H9 (cell line): ENCODE results near the gene DIPK1C. TPM values are rescaled to one million over a fixed set of nuclear protein-coding genes. Genes with fewer than 3 reads are reported as not detected.

Experiments used
- DNase-seq: peaks from one replicate; pipeline ENCODE4 v3.0.0-alpha.2; 2017
- H2AFZ ChIP-seq: one replicate; pipeline ENCODE4 v1.6.1; 2013; ENCODE audit warnings: mild to moderate bottlenecking, low read length, control low read depth, moderate library complexity
- H2AK5ac ChIP-seq: 2 replicates; pipeline ENCODE4 v1.6.1; 2013; ENCODE audit warnings: low read length, control low read depth, mixed read lengths; ENCODE audit not compliant: insufficient read length
- H2BK120ac ChIP-seq: one replicate; pipeline ENCODE4 v1.6.1; 2013; ENCODE audit warnings: low read depth, mild to moderate bottlenecking, low read length, control low read depth, inconsistent platforms; ENCODE audit not compliant: poor library complexity, severe bottlenecking
- H2BK12ac ChIP-seq: 2 replicates; pipeline ENCODE4 v1.6.1; 2013; ENCODE audit warnings: low read length, control low read depth, mixed read lengths, low read depth; ENCODE audit not compliant: insufficient read length
- H2BK15ac ChIP-seq: 2 replicates; pipeline ENCODE4 v1.6.1; 2013; ENCODE audit warnings: low read depth, low read length, control low read depth
- H2BK20ac ChIP-seq: one replicate; pipeline ENCODE4 v1.6.1; 2013; ENCODE audit warnings: low read depth, mild to moderate bottlenecking, low read length, control low read depth, inconsistent platforms; ENCODE audit not compliant: poor library complexity, severe bottlenecking
- H2BK5ac ChIP-seq: 2 replicates; pipeline ENCODE4 v1.6.1; 2013; ENCODE audit warnings: low read length, control low read depth, mixed read lengths; ENCODE audit not compliant: insufficient read length
- H3K14ac ChIP-seq: 2 replicates; pipeline ENCODE4 v1.6.1; 2013; ENCODE audit warnings: low read length, control low read depth; ENCODE audit not compliant: insufficient read depth
- H3K18ac ChIP-seq: 2 replicates; pipeline ENCODE4 v1.6.1; 2013; ENCODE audit warnings: low read depth, mild to moderate bottlenecking, mixed read lengths, low read length, control low read depth; ENCODE audit not compliant: insufficient read length
- H3K23ac ChIP-seq: 2 replicates; pipeline ENCODE4 v1.6.1; 2013; ENCODE audit warnings: low read length, control low read depth, mixed read lengths, low read depth; ENCODE audit not compliant: insufficient read length
- H3K23me2 ChIP-seq: 2 replicates; pipeline ENCODE4 v1.6.1; 2013; ENCODE audit warnings: low read depth, mild to moderate bottlenecking, mixed read lengths, low read length, control low read depth; ENCODE audit not compliant: insufficient read length, poor library complexity, severe bottlenecking
- H3K27ac ChIP-seq: 2 replicates; pipeline ENCODE4 v1.5.1; 2013; ENCODE audit warnings: low read length, control low read depth, mixed read lengths, low read depth; ENCODE audit not compliant: insufficient read length
- H3K27me3 ChIP-seq: 2 replicates; pipeline ENCODE4 v1.6.1; 2013; ENCODE audit warnings: low read length, control low read depth, inconsistent platforms; ENCODE audit not compliant: insufficient read depth
- H3K4ac ChIP-seq: 2 replicates; pipeline ENCODE4 v1.6.1; 2013; ENCODE audit warnings: low read depth, mild to moderate bottlenecking, control low read depth, inconsistent platforms, low read length, moderate library complexity
- H3K4me1 ChIP-seq: 2 replicates; pipeline ENCODE4 v1.6.1; 2013; ENCODE audit warnings: low read length, control low read depth, inconsistent platforms; ENCODE audit not compliant: insufficient read depth
- H3K4me2 ChIP-seq: 2 replicates; pipeline ENCODE4 v1.6.1; 2013; ENCODE audit warnings: low read length, control low read depth, mixed read lengths; ENCODE audit not compliant: insufficient read length, insufficient read depth
- H3K56ac ChIP-seq: 2 replicates; pipeline ENCODE4 v1.6.1; 2013; ENCODE audit warnings: low read depth, mild to moderate bottlenecking, mixed read lengths, low read length, control low read depth; ENCODE audit not compliant: insufficient read length
- H3K79me1 ChIP-seq: 2 replicates; pipeline ENCODE4 v1.6.1; 2013; ENCODE audit warnings: low read depth, mild to moderate bottlenecking, moderate library complexity, low read length, control low read depth, inconsistent platforms; ENCODE audit not compliant: insufficient read depth, poor library complexity, severe bottlenecking
- H3K79me2 ChIP-seq: 2 replicates; pipeline ENCODE4 v1.6.1; 2013; ENCODE audit warnings: low read length, control low read depth, inconsistent platforms; ENCODE audit not compliant: insufficient read depth
- H3K9ac ChIP-seq: 2 replicates; pipeline ENCODE4 v1.6.1; 2013; ENCODE audit warnings: low read length, control low read depth, mixed read lengths; ENCODE audit not compliant: insufficient read length; ENCODE audit errors: extremely low read depth
- H3K9me3 ChIP-seq: one replicate; pipeline ENCODE4 v1.6.1; 2013; ENCODE audit warnings: low read depth, low read length, inconsistent platforms; ENCODE audit not compliant: control insufficient read depth
- H3T11ph ChIP-seq: one replicate; pipeline ENCODE4 v1.6.1; 2013; ENCODE audit warnings: mild to moderate bottlenecking, low read length, control low read depth, inconsistent platforms
- H4K20me1 ChIP-seq: one replicate; pipeline ENCODE4 v1.6.1; 2013; ENCODE audit not compliant: control insufficient read depth, insufficient read length, insufficient read depth
- H4K5ac ChIP-seq: 2 replicates; pipeline ENCODE4 v1.6.1; 2013; ENCODE audit warnings: low read depth, mild to moderate bottlenecking, mixed read lengths, low read length, control low read depth; ENCODE audit not compliant: insufficient read length
- H4K8ac ChIP-seq: replicated peaks from 2 replicates; pipeline ENCODE4 v1.6.1; 2013; ENCODE audit warnings: low read length, control low read depth, mixed read lengths, low read depth; ENCODE audit not compliant: insufficient read length
- H4K91ac ChIP-seq: 2 replicates; pipeline ENCODE4 v1.6.1; 2013; ENCODE audit warnings: low read depth, mild to moderate bottlenecking, moderate library complexity, mixed read lengths, low read length, control low read depth; ENCODE audit not compliant: insufficient read length
- H3K27ac Mint-ChIP-seq, 3 experiments: 2 replicates in 2 of 3; 3 replicates in 1 of 3; pipeline ENCODE4 v1.8.0; 2020 to 2021; ENCODE audit warnings: mixed read lengths in 3 of 3, mild to moderate bottlenecking in 1 of 3, moderate library complexity in 1 of 3
- H3K27me3 Mint-ChIP-seq: 2 replicates; pipeline ENCODE4 v1.8.0; 2021; ENCODE audit warnings: low read depth, mild to moderate bottlenecking, moderate library complexity, mixed read lengths
- H3K36me3 Mint-ChIP-seq, 3 experiments: 2 replicates in 2 of 3; 3 replicates in 1 of 3; pipeline ENCODE4 v1.8.0; 2020 to 2021; ENCODE audit warnings: low read depth in 3 of 3, mixed read lengths in 3 of 3; ENCODE audit not compliant: insufficient read depth in 1 of 3
- H3K4me1 Mint-ChIP-seq, 2 experiments: 2 replicates each; pipeline ENCODE4 v1.8.0; 2020; ENCODE audit warnings: mixed read lengths in 2 of 2
- H3K4me3 Mint-ChIP-seq, 2 experiments: 2 replicates in 1 of 2; 3 replicates in 1 of 2; pipeline ENCODE4 v1.8.0; 2020 to 2021; ENCODE audit warnings: mild to moderate bottlenecking in 2 of 2, mixed read lengths in 2 of 2, moderate library complexity in 1 of 2
- H3K9me3 Mint-ChIP-seq, 2 experiments: 2 replicates in 1 of 2; 3 replicates in 1 of 2; pipeline ENCODE4 v1.8.0; 2020; ENCODE audit warnings: mild to moderate bottlenecking in 2 of 2, mixed read lengths in 2 of 2, moderate library complexity in 1 of 2
- CTCF ChIP-seq: fragments of 200-600 bp; sonication (generic); conservative IDR thresholded peaks from 3 replicates; pipeline ENCODE4 v1.8.0; 2021; ENCODE audit warnings: antibody characterized with exemption, mild to moderate bottlenecking
- WGBS: extraction: QIAGEN DNeasy Blood & Tissue Kit; methylation state at CpG from one replicate; pipeline ENCODE4 v1.1.7; 2013; ENCODE audit warnings: missing lambda C conversion rate, low lambda C conversion rate, mixed read lengths; ENCODE audit not compliant: insufficient read length; ENCODE audit errors: extremely low coverage; 5-methylcytosine and 5-hydroxymethylcytosine counted together
- total RNA-seq: library from RNA; stranded (reverse); gene quantifications from 2 replicates; pipeline ENCODE4 v1.2.1, GENCODE V29; 2021

DIPK1C gene
- total RNA-seq, 1 experiment from 2014 or later = not detected

GRCh38 chr18:74419761-74420160 is 37.3 kb downstream of the DIPK1C start:
- H3K9me3 ChIP-seq = no peaks in the 10 kb centered on the region
- no peak overlapping the region for H3K18ac ChIP-seq
- no peaks in the 10 kb centered on the region for H3K79me1 ChIP-seq
- no peak overlapping the region for H2AFZ ChIP-seq
- no peak for TF ChIP-seq CTCF
- no peak overlapping the region for H4K91ac ChIP-seq
- no peak overlapping the region for H3K23ac ChIP-seq
- H3K4me2 ChIP-seq = no peak overlapping the region
- no peak overlapping the region for H3K4ac ChIP-seq
- no CpG with 5 or more reads among the region's 4 CpGs for WGBS
- H2BK5ac ChIP-seq = no peak overlapping the region
- H4K5ac ChIP-seq = no peak overlapping the region
- no peaks in the 10 kb centered on the region for H3K23me2 ChIP-seq
- no peak overlapping the region for H3K27ac ChIP-seq
- no peaks in the 10 kb centered on the region for H3K79me2 ChIP-seq
- H3K56ac ChIP-seq = no peak overlapping the region
- H3K27ac Mint-ChIP-seq = 0 out of 7 replicates have a peak overlapping the region, but pooled peaks of 1 of the 3 experiments have one; percentile 16
- no peak overlapping the region for H3K4me3 Mint-ChIP-seq
- H3K9ac ChIP-seq = no peak overlapping the region
- H3K27me3 ChIP-seq = no peaks in the 10 kb centered on the region
- H3K27me3 Mint-ChIP-seq = peaks cover 9% of the 10 kb centered on the region
- H3T11ph ChIP-seq = no peak overlapping the region
- H3K4me1 ChIP-seq = no peaks in the 10 kb centered on the region
- no peak overlapping the region for H2BK120ac ChIP-seq
- H4K8ac ChIP-seq = no peak overlapping the region
- no peak overlapping the region for H2BK15ac ChIP-seq
- H3K9me3 Mint-ChIP-seq = peaks cover 0 to 3% of the 10 kb centered on the region in 2 experiments; a peak in 1 of 5 replicates
- no peak for DNase-seq
- no peak overlapping the region for H2BK12ac ChIP-seq
- H3K4me1 Mint-ChIP-seq = no peaks in the 10 kb centered on the region
- no peak overlapping the region for H3K14ac ChIP-seq
- no peak overlapping the region for H2BK20ac ChIP-seq
- no peak overlapping the region for H2AK5ac ChIP-seq
- H3K36me3 Mint-ChIP-seq = no peaks in the 10 kb centered on the region; a peak in 2 of 7 replicates
- H4K20me1 ChIP-seq = no peaks in the 10 kb centered on the region
